Hematopoietic multipotent progenitor cell treated with erythropoietin and hydrocortisone succinate and interleukin-3 and kit ligand, for 4 days (in vitro differentiated cells): ENCODE results near the gene SCFD1.
A peak's percentile ranks its signal among the peaks of the same experiment; 100 is the strongest.
"Not testable (repeated sequence)": the region's sequence is repeated elsewhere in the genome, so short reads cannot be mapped to it uniquely, and the experiment has no call there.

Source experiments
- DNase-seq: peaks from one replicate; pipeline ENCODE4 v3.0.0-alpha.2; 2015

SCFD1 gene

GRCh38 chr14:30621940-30622830 is at the start of gene SCFD1:
SCFD1 (plus strand) TSS chr14:30622319; CDS start chr14:30622339, 20 bp downstream.
- peak; percentile 98 for DNase-seq

- DNase-seq: no peak
These were observed 49.3 kb upstream of the SCFD1 start for GRCh38 chr14:30572771-30573170.

GRCh38 chr14:30573226-30573814 is 48.8 kb upstream of the SCFD1 start:
- DNase-seq: no peak

- peak; percentile 58 for DNase-seq
These were observed 48.2 kb upstream of the SCFD1 start for GRCh38 chr14:30573966-30574365.

- DNase-seq: peak; percentile 61
These were observed 47.3 kb upstream of the SCFD1 start for GRCh38 chr14:30574777-30575176.

GRCh38 chr14:30576333-30576732 is 45.8 kb upstream of the SCFD1 start:
- not testable (repeated sequence) for DNase-seq

GRCh38 chr14:30580616-30581282 is 41.4 kb upstream of the SCFD1 start:
- no peak for DNase-seq

- no peak for DNase-seq
These were observed 40.9 kb upstream of the SCFD1 start for GRCh38 chr14:30581283-30581625.

GRCh38 chr14:30582376-30582775 is 39.7 kb upstream of the SCFD1 start:
- DNase-seq: no peak

GRCh38 chr14:30584058-30584630 is 38.0 kb upstream of the SCFD1 start:
- DNase-seq: no peak

- DNase-seq: no peak
These were observed 36.9 kb upstream of the SCFD1 start for GRCh38 chr14:30585204-30585603.

GRCh38 chr14:30587141-30587540 is 35.0 kb upstream of the SCFD1 start:
- DNase-seq: no peak

GRCh38 chr14:30588873-30589272 is 33.2 kb upstream of the SCFD1 start:
- no peak for DNase-seq

- no peak for DNase-seq
These were observed 25.2 kb upstream of the SCFD1 start for GRCh38 chr14:30596935-30597334.

GRCh38 chr14:30597504-30597903 is 24.6 kb upstream of the SCFD1 start:
- no peak for DNase-seq

- no peak for DNase-seq
These were observed 20.9 kb upstream of the SCFD1 start for GRCh38 chr14:30600922-30601918.

GRCh38 chr14:30603402-30603801 is 18.7 kb upstream of the SCFD1 start:
- no peak for DNase-seq

- not testable (repeated sequence) for DNase-seq
These were observed 17.4 kb upstream of the SCFD1 start for GRCh38 chr14:30604696-30605095.

- peak; percentile 27 for DNase-seq
These were observed 14.9 kb upstream of the SCFD1 start for GRCh38 chr14:30607156-30607780.

- no peak for DNase-seq
These were observed 13.5 kb upstream of the SCFD1 start for GRCh38 chr14:30608533-30609006.

- DNase-seq: peak; percentile 87
These were observed 11.3 kb upstream of the SCFD1 start for GRCh38 chr14:30610787-30611343.
